AG09309 (cell line): Measurements from ENCODE around the gene SMAP2.

ENCODE experiments used
- DNase-seq: peaks from one replicate; pipeline ENCODE4 v3.0.0-alpha.2; 2010; ENCODE audit warnings: low read depth
- H3K4me3 ChIP-seq: 2 replicates; pipeline ENCODE4 v1.5.1; 2011; ENCODE audit warnings: mild to moderate bottlenecking, low read depth, low read length, moderate library complexity; ENCODE audit not compliant: control insufficient read depth
- TF ChIP-seq, protein P1 (sequence below): IDR thresholded peaks from 2 replicates; pipeline ENCODE4 v1.5.1; 2011; ENCODE audit warnings: mild to moderate bottlenecking, low read depth, low read length, inconsistent platforms; ENCODE audit not compliant: insufficient read depth, control insufficient read depth; ENCODE audit errors: missing control alignments

Gene SMAP2

DNA sequence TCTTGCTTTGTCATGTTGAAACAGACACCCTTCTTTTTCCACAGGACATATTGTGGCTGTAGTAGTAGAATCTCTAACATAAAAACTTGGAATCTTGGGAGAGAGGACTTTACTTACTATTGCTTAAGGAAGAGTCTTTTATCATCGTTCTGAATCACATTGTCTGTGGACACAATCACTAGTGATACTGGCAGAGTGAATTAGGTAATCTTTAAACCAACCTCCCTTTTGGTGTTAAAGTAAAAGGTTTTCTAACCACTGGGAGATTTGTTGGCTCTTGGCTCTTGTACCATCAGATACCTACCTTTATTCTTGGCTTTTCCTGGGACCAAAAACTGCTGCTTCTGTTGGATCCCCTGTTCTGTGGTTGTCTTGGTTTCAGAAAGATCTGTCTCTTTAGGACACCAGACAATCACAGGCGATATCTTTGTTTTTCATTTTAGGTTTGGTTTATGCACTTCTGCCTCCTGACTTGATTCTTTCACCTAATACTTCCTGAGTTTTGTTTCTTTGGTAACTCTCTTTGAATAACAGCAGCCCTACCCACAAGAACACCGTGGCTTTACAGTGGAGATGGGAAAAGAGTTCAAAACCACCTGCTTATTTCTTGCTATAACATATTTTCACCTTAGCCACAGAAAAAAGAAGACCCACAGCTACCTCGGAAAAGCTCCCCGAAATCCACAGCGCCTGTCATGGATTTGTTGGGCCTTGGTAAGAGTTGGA, 40.2 kb downstream of the SMAP2 start:
- TF ChIP-seq, protein P1, sequence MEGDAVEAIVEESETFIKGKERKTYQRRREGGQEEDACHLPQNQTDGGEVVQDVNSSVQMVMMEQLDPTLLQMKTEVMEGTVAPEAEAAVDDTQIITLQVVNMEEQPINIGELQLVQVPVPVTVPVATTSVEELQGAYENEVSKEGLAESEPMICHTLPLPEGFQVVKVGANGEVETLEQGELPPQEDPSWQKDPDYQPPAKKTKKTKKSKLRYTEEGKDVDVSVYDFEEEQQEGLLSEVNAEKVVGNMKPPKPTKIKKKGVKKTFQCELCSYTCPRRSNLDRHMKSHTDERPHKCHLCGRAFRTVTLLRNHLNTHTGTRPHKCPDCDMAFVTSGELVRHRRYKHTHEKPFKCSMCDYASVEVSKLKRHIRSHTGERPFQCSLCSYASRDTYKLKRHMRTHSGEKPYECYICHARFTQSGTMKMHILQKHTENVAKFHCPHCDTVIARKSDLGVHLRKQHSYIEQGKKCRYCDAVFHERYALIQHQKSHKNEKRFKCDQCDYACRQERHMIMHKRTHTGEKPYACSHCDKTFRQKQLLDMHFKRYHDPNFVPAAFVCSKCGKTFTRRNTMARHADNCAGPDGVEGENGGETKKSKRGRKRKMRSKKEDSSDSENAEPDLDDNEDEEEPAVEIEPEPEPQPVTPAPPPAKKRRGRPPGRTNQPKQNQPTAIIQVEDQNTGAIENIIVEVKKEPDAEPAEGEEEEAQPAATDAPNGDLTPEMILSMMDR = no peak
- DNase-seq = no peak
- H3K4me3 ChIP-seq = no peak overlapping the region

DNA sequence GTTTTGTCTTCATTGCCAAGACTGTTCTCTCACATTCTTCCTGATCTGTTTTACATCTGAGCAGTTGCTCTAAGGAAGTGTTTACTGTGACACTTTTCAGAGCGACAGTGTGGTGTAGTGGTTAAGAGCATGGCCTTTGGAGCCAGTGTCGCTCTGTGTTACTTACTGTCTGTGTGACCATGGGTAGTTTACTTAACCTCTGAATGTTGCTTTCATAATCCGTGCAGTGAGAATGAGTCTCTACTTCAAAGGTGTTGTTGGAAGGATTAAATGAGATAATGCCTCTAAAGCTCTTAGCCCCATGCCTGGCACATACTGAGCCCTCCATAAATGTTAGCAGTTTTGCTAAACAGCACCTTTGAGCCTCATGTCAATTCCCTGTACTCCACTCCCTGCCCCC, 40.8 kb downstream of the SMAP2 start:
- no peak overlapping the region for H3K4me3 ChIP-seq
- DNase-seq = no peak
- TF ChIP-seq, protein P1 = no peak

DNA sequence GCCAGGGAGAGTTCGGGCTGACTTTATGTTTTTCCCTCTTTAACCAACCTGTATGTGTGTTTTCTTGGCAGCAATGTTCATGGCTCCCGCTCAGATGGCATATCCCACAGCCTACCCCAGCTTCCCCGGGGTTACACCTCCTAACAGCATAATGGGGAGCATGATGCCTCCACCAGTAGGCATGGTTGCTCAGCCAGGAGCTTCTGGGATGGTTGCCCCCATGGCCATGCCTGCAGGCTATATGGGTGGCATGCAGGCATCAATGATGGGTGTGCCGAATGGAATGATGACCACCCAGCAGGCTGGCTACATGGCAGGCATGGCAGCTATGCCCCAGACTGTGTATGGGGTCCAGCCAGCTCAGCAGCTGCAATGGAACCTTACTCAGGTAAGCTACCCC, 43.2 kb downstream of the SMAP2 start:
- TF ChIP-seq, protein P1 = no peak
- H3K4me3 ChIP-seq = no peak overlapping the region
- DNase-seq = no peak

DNA sequence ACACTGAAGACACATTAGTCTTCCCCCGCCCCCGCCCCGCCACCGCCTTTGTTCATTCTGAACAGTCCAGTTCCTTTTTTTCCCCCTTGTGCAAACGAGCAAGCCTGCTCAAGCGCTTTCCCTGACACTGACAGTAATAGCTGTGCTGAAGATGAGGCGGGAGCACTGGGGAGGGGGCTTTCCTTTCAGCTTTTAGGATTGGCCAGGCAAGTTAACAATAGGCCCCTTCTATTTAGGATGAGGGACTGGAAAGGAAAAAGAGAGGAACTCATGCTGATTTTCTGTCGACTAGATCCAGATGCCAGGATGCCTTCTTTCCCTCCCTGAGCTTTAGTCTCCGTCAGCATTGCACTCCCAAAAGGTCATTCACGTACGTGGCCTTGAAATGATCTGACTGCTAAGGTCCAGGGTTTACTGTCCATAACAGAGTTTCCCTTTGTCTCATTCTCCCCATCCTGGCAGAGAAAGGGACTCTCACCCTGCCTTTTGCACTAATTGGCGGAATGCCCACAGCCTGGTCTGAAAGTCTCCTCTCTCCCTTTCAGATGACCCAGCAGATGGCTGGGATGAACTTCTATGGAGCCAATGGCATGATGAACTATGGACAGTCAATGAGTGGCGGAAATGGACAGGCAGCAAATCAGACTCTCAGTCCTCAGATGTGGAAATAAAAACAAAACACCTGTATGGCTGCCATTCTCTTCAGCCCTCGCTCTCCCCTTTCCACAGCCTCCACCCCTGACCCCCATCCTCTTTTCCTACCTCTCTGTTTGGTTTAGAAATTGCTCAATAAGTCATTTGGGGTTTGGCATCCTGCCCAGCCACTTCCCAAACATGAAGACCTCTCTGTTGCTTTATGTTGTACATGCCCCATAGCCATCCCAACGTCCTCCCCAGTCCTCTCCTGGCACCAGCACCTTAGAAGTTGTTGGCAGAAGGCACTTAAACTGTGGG, 48.2 kb downstream of the SMAP2 start:
- no peak for DNase-seq

DNA sequence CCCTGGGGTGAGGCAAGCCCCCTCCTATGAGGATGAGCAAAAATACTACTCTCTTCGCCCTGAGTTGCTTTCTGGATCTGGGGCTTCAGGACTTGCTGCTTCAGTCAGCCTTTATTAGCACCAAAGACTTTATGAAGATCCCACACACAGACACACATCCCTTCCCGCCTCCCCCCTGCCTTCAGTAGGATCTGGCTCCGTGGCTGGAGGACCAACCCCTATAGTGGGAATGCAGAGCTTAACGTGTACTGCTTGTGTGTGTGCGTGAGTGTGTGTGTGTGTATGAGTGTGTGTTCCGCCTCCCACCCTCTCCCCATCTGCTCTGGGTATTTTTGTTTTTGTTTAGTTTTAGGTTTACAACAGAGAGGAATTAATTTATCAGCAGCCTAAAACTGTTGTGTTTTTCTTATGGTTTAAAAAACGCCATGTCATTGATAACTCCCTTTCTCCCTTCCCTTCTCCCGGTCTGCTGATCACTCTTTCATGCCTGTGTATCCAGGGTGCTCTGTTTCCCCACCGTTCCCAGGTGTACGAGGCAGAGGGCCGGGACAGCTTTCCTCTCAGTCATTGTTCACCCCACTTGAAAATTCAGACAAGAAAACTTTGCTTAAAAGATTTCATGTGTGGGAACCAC, 49.2 kb downstream of the SMAP2 start:
- no peak for DNase-seq
- no peak overlapping the region for H3K4me3 ChIP-seq

More for the DNA sequence above, 48.2 kb downstream of the SMAP2 start:
- H3K4me3 ChIP-seq = no peak overlapping the region
- TF ChIP-seq, protein P1 = no peak

DNA sequence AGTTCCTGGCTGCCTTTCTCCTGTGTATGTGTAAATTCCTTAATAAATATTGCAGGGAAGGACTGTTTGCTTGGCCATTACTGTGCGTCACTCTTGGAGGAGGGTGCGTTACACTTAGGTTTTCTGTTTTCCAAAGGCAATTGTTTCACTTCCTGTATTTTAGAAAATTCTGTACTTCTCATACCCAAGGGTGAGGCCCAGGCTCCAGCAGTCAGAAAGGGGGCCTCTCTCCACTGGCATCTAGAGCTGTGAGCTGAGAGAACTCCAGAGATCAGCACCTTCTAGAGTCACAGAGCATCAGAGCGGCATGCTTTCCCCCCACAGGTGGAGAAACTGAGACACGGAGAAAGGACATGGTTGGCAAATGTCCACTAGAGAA, 49.7 kb downstream of the SMAP2 start:
- DNase-seq = no peak
- TF ChIP-seq, protein P1 = no peak
- H3K4me3 ChIP-seq = no peak overlapping the region

More for the DNA sequence above, 49.2 kb downstream of the SMAP2 start:
- TF ChIP-seq, protein P1 = no peak
